Adipocyte (in vitro differentiated cells): Measurements from ENCODE around the gene SLC8A2.

Experiments
- DNase-seq: peaks from one replicate; pipeline ENCODE4 v3.0.0-alpha.2; 2015; ENCODE audit warnings: low read depth
- H3K27me3 ChIP-seq: replicated peaks from 2 replicates; pipeline ENCODE4 v1.7.0; 2013; ENCODE audit warnings: mild to moderate bottlenecking, low read length, moderate library complexity; ENCODE audit not compliant: control insufficient read depth, insufficient read depth
- H3K36me3 ChIP-seq: 2 replicates; pipeline ENCODE4 v1.7.0; 2013; ENCODE audit warnings: low read length, mild to moderate bottlenecking, moderate library complexity; ENCODE audit not compliant: control insufficient read depth, insufficient read depth, severe bottlenecking
- H3K4me1 ChIP-seq: 2 replicates; pipeline ENCODE4 v1.7.0; 2013; ENCODE audit warnings: mild to moderate bottlenecking, low read length, moderate library complexity; ENCODE audit not compliant: control insufficient read depth, insufficient read depth
- H3K4me3 ChIP-seq: 2 replicates; pipeline ENCODE4 v1.7.0; 2013; ENCODE audit warnings: mild to moderate bottlenecking, low read length, moderate library complexity
- H3K9ac ChIP-seq: 2 replicates; pipeline ENCODE4 v1.7.0; 2013; ENCODE audit warnings: mild to moderate bottlenecking, low read length, moderate library complexity
- H3K9me3 ChIP-seq: 2 replicates; pipeline ENCODE4 v1.7.0; 2013; ENCODE audit warnings: mild to moderate bottlenecking, low read length, moderate library complexity; ENCODE audit not compliant: control insufficient read depth

Gene SLC8A2

DNA sequence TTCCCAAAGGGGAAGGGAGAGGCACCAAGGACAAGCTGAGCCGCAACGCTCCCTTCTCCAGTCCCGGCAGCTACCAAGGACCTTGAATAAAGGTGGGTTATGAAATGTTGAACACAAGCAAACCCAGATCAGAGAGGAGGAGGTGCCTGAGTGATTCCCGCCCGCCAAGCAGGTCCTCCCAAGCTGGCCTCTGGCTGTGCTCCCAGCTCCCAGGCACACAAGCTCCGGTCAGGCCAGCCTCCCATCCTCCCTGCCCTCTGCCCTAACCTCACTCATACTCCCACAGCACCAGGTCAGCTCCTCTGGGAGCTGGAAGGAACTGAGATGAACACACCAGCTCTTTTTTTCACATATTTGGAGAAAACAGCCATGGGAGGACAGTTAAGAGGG lies 39.4 kb upstream of the SLC8A2 start:
- Histone ChIP-seq H3K9ac (peak overlapping the region; percentile 100), H3K4me3 (no peak overlapping the region), H3K4me1 (peaks cover 56% of the 10 kb centered on the region), H3K36me3 (peaks cover 3% of the 10 kb centered on the region), H3K27me3 (no peaks in the 10 kb centered on the region), H3K9me3 (no peaks in the 10 kb centered on the region)
- DNase-seq: no peak

DNA sequence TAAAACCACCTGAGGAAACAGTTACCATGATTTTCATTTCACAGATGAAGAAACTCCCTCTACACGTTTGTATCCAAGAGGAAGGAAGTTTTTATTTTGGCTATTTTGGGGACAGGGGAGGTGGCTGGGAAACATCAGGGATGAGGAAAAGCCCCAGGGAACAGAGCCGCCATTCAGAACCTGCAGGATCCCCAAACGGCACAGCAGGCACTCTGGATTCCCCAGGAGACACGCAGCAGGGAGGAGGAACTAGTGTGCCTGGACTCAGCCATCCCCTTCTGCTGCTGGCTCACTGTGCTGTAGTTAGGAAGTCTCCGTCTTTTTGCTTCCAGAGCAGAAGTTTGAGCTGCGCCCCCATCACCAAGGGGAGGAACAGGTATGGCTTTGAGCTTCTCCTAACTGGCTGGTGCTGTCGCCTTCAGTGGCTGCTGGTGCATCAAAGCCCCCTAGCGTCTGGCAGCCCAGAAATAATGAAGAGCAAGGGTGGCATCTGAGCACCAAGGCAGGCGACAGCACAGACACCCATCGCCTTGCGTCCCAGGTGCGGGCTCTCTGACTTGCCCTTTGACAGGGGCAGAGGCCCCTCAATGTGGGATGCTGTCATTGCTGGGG lies 38.9 kb upstream of the SLC8A2 start:
- H3K4me1 ChIP-seq: peaks cover 52% of the 10 kb centered on the region
- H3K4me3 ChIP-seq: no peak overlapping the region
- H3K9ac ChIP-seq: peak overlapping the region; percentile 18
- no peak for DNase-seq
- no peaks in the 10 kb centered on the region for H3K9me3 ChIP-seq
- H3K27me3 ChIP-seq: no peaks in the 10 kb centered on the region
- peaks cover 6% of the 10 kb centered on the region for H3K36me3 ChIP-seq

DNA sequence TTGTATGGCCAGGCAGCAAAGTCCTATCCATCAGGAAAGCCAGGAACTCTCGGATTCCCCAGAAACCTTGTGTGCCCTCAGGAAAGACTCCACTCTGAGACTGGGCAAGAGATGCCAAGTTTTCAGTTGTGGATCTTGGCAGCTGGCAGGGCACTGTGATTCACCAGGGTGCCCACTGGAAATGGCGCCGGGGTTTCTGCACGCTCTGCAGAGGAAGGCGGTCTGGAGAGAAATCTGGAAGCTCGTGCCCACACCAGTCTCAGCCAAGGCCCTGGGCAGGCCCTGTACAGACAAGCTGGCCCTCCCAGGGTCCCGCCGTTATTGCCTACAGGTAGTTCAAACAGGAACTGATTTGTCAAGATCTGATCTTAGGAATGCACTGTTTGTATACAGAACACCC lies 38.3 kb upstream of the SLC8A2 start:
- no peak for DNase-seq
- H3K36me3 ChIP-seq: peaks cover 11% of the 10 kb centered on the region
- peaks cover 52% of the 10 kb centered on the region for H3K4me1 ChIP-seq
- no peaks in the 10 kb centered on the region for H3K27me3 ChIP-seq
- no peaks in the 10 kb centered on the region for H3K9me3 ChIP-seq
- no peak overlapping the region for H3K4me3 ChIP-seq
- no peak overlapping the region for H3K9ac ChIP-seq

DNA sequence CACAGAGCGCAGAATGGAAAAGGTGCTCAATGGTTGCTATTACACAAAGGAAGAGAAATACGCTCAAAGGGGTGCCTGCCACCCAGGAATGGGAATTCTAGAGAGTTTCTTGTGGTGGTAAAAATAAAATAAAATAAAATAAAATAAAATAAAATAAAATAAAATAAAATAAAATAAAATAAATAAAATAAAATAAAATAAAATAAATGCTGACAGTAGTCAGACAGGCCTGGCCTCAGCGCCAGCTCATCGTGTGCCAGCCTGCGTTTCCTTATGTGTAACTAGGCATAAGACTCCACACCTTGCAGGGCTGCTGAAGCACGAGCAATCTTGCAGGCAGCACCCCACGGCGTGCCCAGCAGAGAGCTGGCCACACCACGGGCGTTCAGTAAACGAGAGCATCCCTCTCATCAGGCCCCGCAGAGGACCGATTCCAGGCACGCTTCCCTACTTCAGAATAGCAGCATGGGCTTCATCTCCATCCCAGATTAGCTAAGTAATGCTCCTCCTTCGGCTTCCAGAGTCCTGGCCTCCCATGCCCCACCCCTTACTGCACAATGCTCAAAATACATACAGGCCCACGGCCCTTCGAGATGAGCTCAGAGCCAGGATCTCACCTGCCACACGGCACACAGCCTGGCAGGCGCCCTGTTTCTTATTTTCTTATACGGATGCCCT lies 37.6 kb upstream of the SLC8A2 start:
- peaks cover 11% of the 10 kb centered on the region for H3K36me3 ChIP-seq
- H3K27me3 ChIP-seq: no peaks in the 10 kb centered on the region
- DNase-seq: no peak
- no peaks in the 10 kb centered on the region for H3K9me3 ChIP-seq
- H3K9ac ChIP-seq: no peak overlapping the region
- peaks cover 52% of the 10 kb centered on the region for H3K4me1 ChIP-seq
- no peak overlapping the region for H3K4me3 ChIP-seq

DNA sequence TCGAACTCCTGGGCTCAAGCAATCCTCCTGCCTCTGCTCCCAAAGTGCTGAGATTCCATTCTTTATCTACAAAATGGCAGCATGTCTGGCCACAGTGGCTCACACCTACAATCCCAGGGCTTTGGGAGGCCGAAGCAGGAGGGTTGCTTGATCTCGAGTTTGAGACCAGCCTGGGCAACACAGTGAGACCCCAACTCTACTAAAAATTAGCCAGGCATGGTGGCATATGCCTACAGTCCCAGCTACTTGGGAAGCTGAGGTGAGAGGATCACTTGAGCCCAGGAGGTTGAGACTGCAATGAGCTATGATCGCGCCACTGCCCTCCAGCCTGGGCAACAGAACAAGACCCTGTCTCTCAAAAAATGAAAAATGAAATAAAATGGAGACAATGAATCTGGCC lies 37.0 kb upstream of the SLC8A2 start:
- Histone ChIP-seq H3K4me1 (peaks cover 52% of the 10 kb centered on the region), H3K36me3 (peaks cover 16% of the 10 kb centered on the region)

DNA sequence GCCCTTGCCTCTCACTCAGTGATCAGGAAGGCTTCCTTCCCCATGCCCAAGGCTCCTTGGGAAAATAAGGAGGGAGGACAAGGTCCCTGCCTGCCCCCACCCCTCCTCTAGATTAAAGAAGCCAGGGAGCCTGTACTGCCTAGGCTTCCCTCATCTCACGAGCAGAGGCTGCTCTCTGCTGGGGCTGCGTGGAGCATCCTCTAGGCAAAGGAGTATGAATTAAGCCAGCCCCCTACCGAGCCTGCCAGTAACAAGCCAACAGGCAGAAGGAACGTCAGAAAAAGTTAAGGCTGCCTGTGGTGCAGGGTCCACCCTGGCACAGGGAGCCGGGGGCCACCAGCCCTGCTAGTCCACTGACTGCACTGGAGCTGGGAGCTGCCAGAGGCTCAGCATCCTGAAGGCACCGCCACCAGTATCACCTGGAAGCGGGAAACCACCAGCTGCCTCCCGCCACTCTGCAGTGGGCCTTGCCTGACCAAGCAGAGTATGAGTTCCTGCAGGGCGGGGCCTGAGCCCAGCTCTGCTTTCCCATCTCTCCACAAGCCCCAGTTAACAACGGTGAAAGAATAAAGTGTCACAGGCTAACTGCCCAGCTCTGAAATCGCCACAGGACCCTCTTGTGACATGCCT lies 36.3 kb upstream of the SLC8A2 start:
- H3K27me3 ChIP-seq: no peaks in the 10 kb centered on the region
- no peak overlapping the region for H3K4me3 ChIP-seq
- DNase-seq: no peak
- H3K4me1 ChIP-seq: peaks cover 46% of the 10 kb centered on the region
- H3K9me3 ChIP-seq: no peaks in the 10 kb centered on the region
- H3K36me3 ChIP-seq: peaks cover 23% of the 10 kb centered on the region
- no peak overlapping the region for H3K9ac ChIP-seq

More for the DNA sequence above, 37.0 kb upstream of the SLC8A2 start:
- H3K9me3 ChIP-seq: no peaks in the 10 kb centered on the region
- no peaks in the 10 kb centered on the region for H3K27me3 ChIP-seq
- H3K4me3 ChIP-seq: no peak overlapping the region
- H3K9ac ChIP-seq: no peak overlapping the region
- DNase-seq: no peak

DNA sequence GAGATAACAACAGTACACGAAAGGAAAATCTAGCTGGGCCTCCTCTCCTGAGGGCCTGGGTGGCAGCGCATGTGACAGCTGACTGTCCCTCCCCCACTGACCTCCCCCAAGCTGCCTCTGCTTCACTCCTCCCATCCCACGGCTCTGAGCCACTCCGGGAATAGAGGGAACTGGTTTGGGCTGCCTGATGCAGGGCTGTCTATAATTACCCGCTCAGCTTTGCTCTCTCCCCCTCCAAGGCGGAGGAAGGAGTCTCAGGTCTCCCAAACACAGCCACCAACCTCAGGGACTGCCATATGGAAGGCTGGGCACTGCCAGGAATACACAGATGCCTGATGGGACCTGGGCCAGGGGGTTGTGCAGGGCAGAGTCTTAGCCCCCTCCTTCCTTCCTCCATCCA lies 35.3 kb upstream of the SLC8A2 start:
- Histone ChIP-seq H3K27me3 (no peaks in the 10 kb centered on the region), H3K9me3 (no peaks in the 10 kb centered on the region), H3K9ac (peak overlapping the region; percentile 34), H3K4me3 (no peak overlapping the region), H3K4me1 (peaks cover 42% of the 10 kb centered on the region), H3K36me3 (peaks cover 31% of the 10 kb centered on the region)
- DNase-seq: no peak

DNA sequence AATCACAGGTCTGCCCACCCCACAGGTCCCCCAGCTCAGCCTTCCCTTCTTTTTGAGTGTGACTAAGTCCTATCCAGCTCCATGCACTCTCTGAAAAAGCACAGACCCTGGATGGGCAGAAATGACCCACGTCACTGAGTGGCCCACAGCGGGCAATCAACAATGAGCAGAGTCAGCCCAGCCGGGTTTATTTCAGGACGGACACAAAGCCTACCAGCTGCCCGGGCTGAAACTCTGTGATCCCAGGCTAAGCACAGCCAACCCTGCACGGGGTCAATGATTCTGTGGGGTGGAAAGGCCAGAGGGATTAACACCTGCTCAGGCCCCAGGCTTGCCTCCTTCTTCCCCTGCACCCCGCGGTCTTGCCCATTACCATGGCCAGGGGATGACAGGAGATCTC lies 34.8 kb upstream of the SLC8A2 start:
- Histone ChIP-seq H3K9me3 (no peaks in the 10 kb centered on the region), H3K36me3 (peaks cover 31% of the 10 kb centered on the region), H3K9ac (no peak overlapping the region), H3K27me3 (no peaks in the 10 kb centered on the region), H3K4me3 (no peak overlapping the region), H3K4me1 (peaks cover 41% of the 10 kb centered on the region)
- DNase-seq: no peak

DNA sequence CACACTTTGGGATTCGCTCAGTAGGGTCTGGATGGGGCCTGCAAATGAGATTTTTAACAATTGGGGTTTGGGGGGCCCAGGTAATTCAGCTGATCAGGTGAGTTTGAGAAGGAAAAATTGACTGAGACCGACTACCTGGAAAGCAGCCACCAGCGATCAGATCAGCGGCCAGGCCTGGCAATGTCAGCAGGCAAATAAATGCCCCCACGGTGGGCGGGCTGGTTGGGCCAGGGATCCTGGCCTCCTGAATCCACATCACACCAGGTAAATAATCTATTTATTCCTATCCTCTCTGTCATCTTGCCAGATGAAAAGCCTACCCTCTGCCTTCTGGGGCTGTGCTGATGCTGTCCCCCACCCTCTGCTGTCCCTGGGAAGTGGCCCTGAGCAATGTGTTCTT lies 33.8 kb upstream of the SLC8A2 start:
- H3K9me3 ChIP-seq: no peaks in the 10 kb centered on the region
- DNase-seq: no peak
- H3K4me3 ChIP-seq: no peak overlapping the region
- H3K27me3 ChIP-seq: no peaks in the 10 kb centered on the region
- H3K36me3 ChIP-seq: peaks cover 40% of the 10 kb centered on the region
- H3K4me1 ChIP-seq: peaks cover 39% of the 10 kb centered on the region
- H3K9ac ChIP-seq: no peak overlapping the region

DNA sequence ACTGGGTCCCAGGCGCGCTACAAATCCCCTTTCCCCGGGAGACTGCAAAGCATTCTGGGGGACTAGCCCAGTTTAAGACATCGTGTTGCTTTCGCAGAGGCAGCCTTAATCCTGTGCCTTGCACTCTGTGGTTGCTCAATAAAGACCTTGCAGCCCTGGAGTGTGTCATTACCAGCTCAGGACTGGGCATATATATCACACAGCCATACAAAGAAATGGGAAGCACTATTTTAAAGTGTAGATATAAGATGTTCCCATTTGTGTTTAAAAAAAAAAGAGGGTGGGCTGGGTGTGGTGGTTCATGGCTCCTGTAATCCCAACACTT lies 32.1 kb upstream of the SLC8A2 start:
- H3K9me3 ChIP-seq: no peaks in the 10 kb centered on the region
- DNase-seq: no peak
- no peaks in the 10 kb centered on the region for H3K27me3 ChIP-seq
- H3K9ac ChIP-seq: no peak overlapping the region
- no peak overlapping the region for H3K4me3 ChIP-seq
- peaks cover 32% of the 10 kb centered on the region for H3K4me1 ChIP-seq
- H3K36me3 ChIP-seq: peaks cover 57% of the 10 kb centered on the region

DNA sequence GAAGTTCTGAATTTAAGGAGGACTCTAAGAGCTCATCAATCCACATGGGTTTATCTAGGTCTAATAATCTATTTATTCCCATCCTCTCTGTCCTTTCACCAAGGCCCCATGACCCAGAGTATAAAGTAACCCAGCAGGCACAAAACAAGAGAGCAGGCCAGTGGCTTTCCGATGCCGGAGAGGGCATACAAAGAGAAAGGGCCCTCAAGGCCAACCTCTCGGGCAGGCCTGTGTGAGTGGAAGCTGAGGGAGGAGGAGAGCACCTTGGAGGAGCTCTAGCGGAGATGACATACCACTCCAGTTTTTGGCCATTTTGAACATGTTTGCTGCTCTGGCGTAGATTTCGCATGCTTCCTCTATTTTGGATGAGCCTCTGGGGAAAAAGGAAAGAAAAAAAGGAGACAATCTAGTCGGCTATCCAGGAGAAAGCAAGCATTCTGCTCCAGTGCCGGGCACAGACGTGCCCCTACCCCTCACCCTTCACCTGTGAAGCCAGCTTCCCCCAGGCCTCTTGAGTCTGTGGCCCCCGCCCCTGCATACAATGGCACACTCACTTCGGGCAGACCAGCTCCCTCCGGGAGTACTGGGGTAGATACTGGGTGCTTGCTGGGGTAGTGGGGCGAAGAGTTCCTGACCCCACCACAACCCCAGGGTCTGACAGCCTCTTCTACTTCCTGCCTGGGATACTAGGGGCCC lies 31.6 kb upstream of the SLC8A2 start:
- H3K36me3 ChIP-seq: peaks cover 62% of the 10 kb centered on the region
- no peak for DNase-seq
- no peaks in the 10 kb centered on the region for H3K27me3 ChIP-seq
- H3K9me3 ChIP-seq: no peaks in the 10 kb centered on the region
- H3K4me1 ChIP-seq: peaks cover 32% of the 10 kb centered on the region
- H3K9ac ChIP-seq: no peak overlapping the region
- H3K4me3 ChIP-seq: no peak overlapping the region
